SH-SY5Y (cell line): ENCODE data around the gene CYP2E1.

Experiments used
- GATA2 ChIP-seq: IDR thresholded peaks from 2 replicates; pipeline ENCODE4 v1.6.1; 2011; ENCODE audit warnings: mild to moderate bottlenecking, low read depth, low read length
- GATA3 ChIP-seq: IDR thresholded peaks from 2 replicates; pipeline ENCODE4 v1.6.1; 2011; ENCODE audit warnings: low read depth, mild to moderate bottlenecking, low read length, moderate library complexity

- TF ChIP-seq GATA2 (no peak), GATA3 (no peak)
Observed at GRCh38 chr10:133529576-133529946, 2.4 kb downstream of the CYP2E1 start.
